Sigmoid colon (tissue), 4 donors: ENCODE results near the gene IL1RAPL2.

Experiments
- EP300 ChIP-seq, 4 donors: sonication (generic); formaldehyde crosslinking; IDR thresholded peaks; one replicate each; pipeline ENCODE4 v1.6.1; 2017; ENCODE audit warnings: antibody characterized with exemption in 4 of 4
- POLR2AphosphoS5 ChIP-seq, 4 donors: sonication (generic); formaldehyde crosslinking; IDR thresholded peaks; one replicate each; pipeline ENCODE4 v1.6.1; 2017; ENCODE audit warnings: antibody characterized with exemption in 4 of 4
- TF ChIP-seq, protein P1 (sequence below), 4 experiments: fragments of 450-650 bp in 3 of 4; fragments of 200-600 bp in 1 of 4; IDR thresholded peaks; one replicate each; pipeline ENCODE4 v1.5.1; 2016 to 2019; ENCODE audit warnings: antibody characterized with exemption in 4 of 4, mild to moderate bottlenecking in 3 of 4, moderate library complexity in 2 of 4

DNA sequence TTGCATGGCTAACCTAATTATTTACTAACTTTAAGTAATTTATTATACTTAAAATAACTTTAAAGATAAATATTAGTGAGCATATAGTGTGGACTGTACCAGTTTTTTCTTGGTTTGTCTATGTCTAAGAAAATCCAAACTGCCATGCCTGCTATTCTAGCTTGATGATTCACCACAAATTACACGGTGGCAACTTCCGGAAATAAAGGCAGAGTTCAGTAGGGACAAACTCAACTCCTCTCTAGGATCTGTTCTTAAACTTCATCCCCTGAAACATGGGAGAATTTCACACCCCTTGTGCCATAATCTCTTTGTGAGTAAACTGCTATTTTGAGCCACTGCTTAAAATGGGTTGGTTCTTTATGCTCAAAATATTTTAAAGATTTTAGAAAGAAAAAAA lies 1042.7 kb downstream of the IL1RAPL2 start:
- TF ChIP-seq, protein P1, sequence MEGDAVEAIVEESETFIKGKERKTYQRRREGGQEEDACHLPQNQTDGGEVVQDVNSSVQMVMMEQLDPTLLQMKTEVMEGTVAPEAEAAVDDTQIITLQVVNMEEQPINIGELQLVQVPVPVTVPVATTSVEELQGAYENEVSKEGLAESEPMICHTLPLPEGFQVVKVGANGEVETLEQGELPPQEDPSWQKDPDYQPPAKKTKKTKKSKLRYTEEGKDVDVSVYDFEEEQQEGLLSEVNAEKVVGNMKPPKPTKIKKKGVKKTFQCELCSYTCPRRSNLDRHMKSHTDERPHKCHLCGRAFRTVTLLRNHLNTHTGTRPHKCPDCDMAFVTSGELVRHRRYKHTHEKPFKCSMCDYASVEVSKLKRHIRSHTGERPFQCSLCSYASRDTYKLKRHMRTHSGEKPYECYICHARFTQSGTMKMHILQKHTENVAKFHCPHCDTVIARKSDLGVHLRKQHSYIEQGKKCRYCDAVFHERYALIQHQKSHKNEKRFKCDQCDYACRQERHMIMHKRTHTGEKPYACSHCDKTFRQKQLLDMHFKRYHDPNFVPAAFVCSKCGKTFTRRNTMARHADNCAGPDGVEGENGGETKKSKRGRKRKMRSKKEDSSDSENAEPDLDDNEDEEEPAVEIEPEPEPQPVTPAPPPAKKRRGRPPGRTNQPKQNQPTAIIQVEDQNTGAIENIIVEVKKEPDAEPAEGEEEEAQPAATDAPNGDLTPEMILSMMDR (IDR thresholded peaks at IDR 0.05) = no peak
- TF ChIP-seq POLR2AphosphoS5 (IDR thresholded peaks at IDR 0.05) = no peak
- TF ChIP-seq EP300 (IDR thresholded peaks at IDR 0.05) = no peak
